ENCODE measurements around the gene FOCAD.

FOCAD gene

DNA sequence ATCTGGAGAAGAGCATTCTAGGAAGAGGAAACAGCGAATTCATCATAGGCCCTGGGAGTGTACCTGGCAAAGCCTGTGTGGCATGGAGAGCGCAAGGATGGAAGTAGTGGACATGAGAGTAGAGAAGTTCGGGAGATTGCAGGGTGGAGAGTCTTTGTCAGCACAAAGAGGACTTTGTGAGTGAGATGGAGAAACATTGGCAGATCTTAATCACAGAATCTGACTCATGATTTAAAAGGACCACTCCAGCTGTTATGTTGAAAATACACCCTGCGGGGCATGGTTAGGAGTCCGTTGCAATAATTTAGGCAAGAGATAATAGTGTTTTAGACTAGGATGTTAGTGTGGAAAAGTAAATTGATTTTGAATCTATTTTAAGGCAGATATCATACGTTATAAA lies 230.5 kb downstream of the FOCAD start:
- H3K4me3 ChIP-seq (ENCODE audit: low read length), result no peak overlapping the region
- no peak for DNase-seq
- no peak overlapping the region for H3K9ac ChIP-seq (ENCODE audit: low read length)
- TF ChIP-seq CTCF (IDR thresholded peaks at IDR 0.05; ENCODE audit: low read length), result no peak
- no peak for TF ChIP-seq EZH2phosphoT487 (IDR thresholded peaks at IDR 0.05; ENCODE audit: low read length)
- TF ChIP-seq EZH2 (optimal IDR thresholded peaks at IDR 0.05; ENCODE audit: low read depth, low read length), result no peak
- H3K27me3 ChIP-seq (replicated peaks; ENCODE audit: insufficient read depth, low read length), result no peaks in the 10 kb centered on the region
- no peaks in the 10 kb centered on the region for H3K9me3 ChIP-seq (replicated peaks; ENCODE audit: insufficient read depth, low read length)
- H3K9me2 ChIP-seq (replicated peaks; ENCODE audit: insufficient read depth, low read length), result no peaks in the 10 kb centered on the region
- H3K27ac ChIP-seq (ENCODE audit: low read length), result no peak overlapping the region
- H3K79me2 ChIP-seq (ENCODE audit: low read length), result no peaks in the 10 kb centered on the region
- no peak overlapping the region for H2AFZ ChIP-seq (ENCODE audit: low read length)
- no peaks in the 10 kb centered on the region for H3K4me1 ChIP-seq (ENCODE audit: low read length)
- no peaks in the 10 kb centered on the region for H3F3A ChIP-seq (ENCODE audit: insufficient read depth, low read length)
- no peaks in the 10 kb centered on the region for H4K20me1 ChIP-seq (ENCODE audit: insufficient read depth, low read length)
- no peak overlapping the region for H3K4me2 ChIP-seq (ENCODE audit: low read depth, low read length)
- H3K36me3 ChIP-seq (replicated peaks; ENCODE audit: insufficient read depth, low read length), result no peaks in the 10 kb centered on the region

DNA sequence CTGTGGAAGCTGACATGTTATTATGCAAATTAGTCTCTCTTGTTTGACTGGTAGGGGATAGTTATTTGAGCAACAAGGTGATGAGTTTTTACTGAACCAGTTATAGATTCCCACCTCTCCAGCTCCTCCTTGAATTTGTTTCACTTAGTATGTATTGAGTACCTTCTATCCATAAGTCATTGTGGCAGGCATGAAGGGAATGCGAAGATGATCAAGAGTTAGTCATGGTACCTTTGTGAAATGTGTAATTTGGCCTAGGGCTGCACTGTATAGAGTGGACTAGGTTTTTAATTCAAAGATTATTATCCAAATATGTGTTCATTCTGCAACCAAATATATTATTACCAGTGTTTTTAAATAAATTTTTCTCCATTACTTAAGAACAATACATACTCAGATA lies 237.3 kb downstream of the FOCAD start:
- Histone ChIP-seq H3K79me2 (ENCODE audit: low read length) (no peaks in the 10 kb centered on the region), H2AFZ (ENCODE audit: low read length) (no peak overlapping the region), H3K27ac (ENCODE audit: low read length) (no peak overlapping the region), H3K9me2 (replicated peaks; ENCODE audit: insufficient read depth, low read length) (no peaks in the 10 kb centered on the region), H3F3A (ENCODE audit: insufficient read depth, low read length) (no peaks in the 10 kb centered on the region), H3K4me1 (ENCODE audit: low read length) (no peaks in the 10 kb centered on the region), H3K4me2 (ENCODE audit: low read depth, low read length) (no peak overlapping the region), H3K4me3 (ENCODE audit: low read length) (no peak overlapping the region), H3K9ac (ENCODE audit: low read length) (no peak overlapping the region), H3K9me3 (replicated peaks; ENCODE audit: insufficient read depth, low read length) (no peaks in the 10 kb centered on the region), H3K36me3 (replicated peaks; ENCODE audit: insufficient read depth, low read length) (no peaks in the 10 kb centered on the region), H4K20me1 (ENCODE audit: insufficient read depth, low read length) (no peaks in the 10 kb centered on the region), H3K27me3 (replicated peaks; ENCODE audit: insufficient read depth, low read length) (no peaks in the 10 kb centered on the region)
- DNase-seq, result no peak
- no peak for TF ChIP-seq CTCF (IDR thresholded peaks at IDR 0.05; ENCODE audit: low read length)
- TF ChIP-seq EZH2 (optimal IDR thresholded peaks at IDR 0.05; ENCODE audit: low read depth, low read length), result no peak

DNA sequence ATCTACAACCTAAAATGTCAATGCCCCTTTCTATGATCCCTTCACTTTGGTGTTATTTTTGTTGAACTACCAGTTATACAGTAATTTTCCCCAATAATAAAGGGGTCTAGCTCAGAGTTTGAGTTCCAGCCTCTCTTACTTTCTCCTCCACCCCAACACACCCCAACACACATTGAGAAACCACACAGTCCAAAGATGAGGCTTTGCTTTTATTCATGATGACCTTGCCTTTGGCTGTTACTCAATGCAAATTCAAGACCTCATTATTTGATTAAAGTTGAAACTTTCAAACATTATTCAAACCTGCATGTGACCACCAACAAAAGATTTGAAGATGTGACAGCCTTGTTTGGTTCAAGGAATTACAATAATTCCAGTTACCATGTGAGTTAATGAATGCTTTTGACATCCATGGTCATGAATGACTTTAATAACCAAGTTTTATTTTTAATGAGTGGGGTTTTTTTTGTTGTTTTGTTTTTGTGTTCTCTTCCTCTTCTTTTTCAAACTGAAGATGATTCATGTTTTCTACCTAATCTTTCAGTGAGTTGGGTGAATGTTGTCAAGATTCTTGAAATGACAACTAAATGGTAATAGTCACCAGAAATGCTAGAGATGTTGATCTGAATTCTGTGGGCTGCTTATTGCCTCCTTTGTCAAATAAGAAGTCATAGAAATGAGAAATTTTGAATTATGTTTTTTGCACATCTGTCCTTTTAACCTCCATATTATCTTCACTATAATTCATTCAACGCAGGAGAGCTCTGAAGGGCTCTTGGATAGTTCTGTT lies 241.4 kb downstream of the FOCAD start:
- Histone ChIP-seq H2AFZ (ENCODE audit: low read length) (no peak overlapping the region), H3K9me2 (replicated peaks; ENCODE audit: insufficient read depth, low read length) (no peaks in the 10 kb centered on the region), H3K36me3 (replicated peaks; ENCODE audit: insufficient read depth, low read length) (no peaks in the 10 kb centered on the region), H3K4me1 (ENCODE audit: low read length) (no peaks in the 10 kb centered on the region), H3K27me3 (replicated peaks; ENCODE audit: insufficient read depth, low read length) (no peaks in the 10 kb centered on the region), H3K9ac (ENCODE audit: low read length) (no peak overlapping the region), H3K9me3 (replicated peaks; ENCODE audit: insufficient read depth, low read length) (no peaks in the 10 kb centered on the region), H3K4me3 (ENCODE audit: low read length) (no peak overlapping the region), H4K20me1 (ENCODE audit: insufficient read depth, low read length) (no peaks in the 10 kb centered on the region), H3F3A (ENCODE audit: insufficient read depth, low read length) (no peaks in the 10 kb centered on the region), H3K4me2 (ENCODE audit: low read depth, low read length) (no peak overlapping the region), H3K27ac (ENCODE audit: low read length) (no peak overlapping the region), H3K79me2 (ENCODE audit: low read length) (no peaks in the 10 kb centered on the region)
- TF ChIP-seq CTCF (IDR thresholded peaks at IDR 0.05; ENCODE audit: low read length) (no peak), EZH2 (optimal IDR thresholded peaks at IDR 0.05; ENCODE audit: low read depth, low read length) (no peak), EZH2phosphoT487 (IDR thresholded peaks at IDR 0.05; ENCODE audit: low read length) (no peak)
- DNase-seq, result no peak
